Measurements from ENCODE around the gene PEPD.

GRCh38 chr19:33366127-33366526 lies 155.5 kb downstream of the PEPD start:
- TF ChIP-seq CTCF (IDR thresholded peaks at IDR 0.05 in 4 of 5, conservative IDR thresholded peaks at IDR 0.05 in 1 of 5) (no peak), POLR2A (IDR thresholded peaks at IDR 0.05) (no peak)
